Duodenal mucosa (tissue), 2 donors: ENCODE data around the gene TSC22D2.

Experiments used
- H3K27ac ChIP-seq: one replicate; pipeline ENCODE4 v1.7.0; 2013; ENCODE audit warnings: low read depth, low read length
- H3K27me3 ChIP-seq, 2 donors: one replicate each; pipeline ENCODE4 v1.7.0; 2013; ENCODE audit warnings: low read length in 2 of 2, control low read depth in 1 of 2; ENCODE audit not compliant: insufficient read depth in 2 of 2, control insufficient read depth in 1 of 2
- H3K36me3 ChIP-seq, 2 donors: one replicate each; pipeline ENCODE4 v1.7.0; 2013; ENCODE audit warnings: low read length in 2 of 2, control low read depth in 1 of 2; ENCODE audit not compliant: insufficient read depth in 2 of 2, control insufficient read depth in 1 of 2
- H3K4me1 ChIP-seq, 2 donors: one replicate each; pipeline ENCODE4 v1.7.0; 2013; ENCODE audit warnings: low read length in 2 of 2, control low read depth in 1 of 2; ENCODE audit not compliant: insufficient read depth in 2 of 2, control insufficient read depth in 1 of 2
- H3K4me3 ChIP-seq, 2 donors: one replicate each; pipeline ENCODE4 v1.7.0; 2013; ENCODE audit warnings: low read length in 2 of 2, low read depth in 1 of 2
- H3K9ac ChIP-seq, 2 donors: one replicate each; pipeline ENCODE4 v1.7.0; 2013; ENCODE audit warnings: low read length in 2 of 2, low read depth in 1 of 2
- H3K9me3 ChIP-seq, 2 donors: one replicate each; pipeline ENCODE4 v1.7.0; 2013; ENCODE audit warnings: low read length in 2 of 2, control low read depth in 1 of 2; ENCODE audit not compliant: control insufficient read depth in 1 of 2

The TSC22D2 gene

GRCh38 chr3:150408221-150409124 is at the start of gene TSC22D2:
Gene TSC22D2, plus strand, starts transcription at chr3:150408298. Its CDS starts 1,053 bp downstream, at chr3:150409351.
- Histone ChIP-seq H3K4me1 (peaks cover 8 to 9% of the 10 kb centered on the region in 2 donors), H3K27ac (peak within 1 kb of the TSS; percentile 100), H3K36me3 (no peaks in the 10 kb centered on the region), H3K9me3 (no peaks in the 10 kb centered on the region), H3K9ac (peak within 1 kb of the TSS; percentile 99 to 100), H3K27me3 (no peaks in the 10 kb centered on the region), H3K4me3 (peak within 1 kb of the TSS; percentile 94 to 99)

DNA sequence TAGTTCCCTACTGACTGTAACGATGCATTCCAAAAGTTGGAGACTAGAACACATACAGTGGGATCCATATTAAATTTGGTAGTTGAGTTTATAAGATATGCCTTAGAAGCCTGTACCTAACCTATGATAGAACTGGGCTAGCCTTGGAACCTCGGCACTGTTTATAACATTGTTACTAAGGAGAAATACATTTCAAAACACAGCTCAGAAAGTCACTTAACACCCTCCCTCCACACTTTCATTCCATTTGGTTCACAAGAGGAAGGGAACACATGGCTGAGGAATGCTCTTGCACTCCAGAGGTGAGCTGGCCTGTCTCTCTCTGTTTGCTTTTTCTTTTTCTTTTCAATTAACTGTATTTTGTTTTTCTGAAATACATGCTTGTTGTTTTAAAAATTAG is 48.7 kb upstream of the TSC22D2 start:
- Histone ChIP-seq H3K9me3 (no peaks in the 10 kb centered on the region), H3K4me1 (no peaks in the 10 kb centered on the region), H3K9ac (no peak overlapping the region), H3K27me3 (no peaks in the 10 kb centered on the region), H3K27ac (no peak overlapping the region), H3K36me3 (no peaks in the 10 kb centered on the region), H3K4me3 (no peak overlapping the region)

- no peak overlapping the region for H3K9ac ChIP-seq
- no peaks in the 10 kb centered on the region for H3K4me1 ChIP-seq
- no peaks in the 10 kb centered on the region for H3K9me3 ChIP-seq
- H3K27me3 ChIP-seq: no peaks in the 10 kb centered on the region
- H3K4me3 ChIP-seq: no peak overlapping the region
- H3K27ac ChIP-seq: no peak overlapping the region
- H3K36me3 ChIP-seq: no peaks in the 10 kb centered on the region
These were observed 47.1 kb upstream of the TSC22D2 start for GRCh38 chr3:150360966-150361365.

GRCh38 chr3:150362515-150363302 is 45.4 kb upstream of the TSC22D2 start:
- no peaks in the 10 kb centered on the region for H3K9me3 ChIP-seq
- no peaks in the 10 kb centered on the region for H3K4me1 ChIP-seq
- no peak overlapping the region for H3K4me3 ChIP-seq
- no peaks in the 10 kb centered on the region for H3K36me3 ChIP-seq
- no peak overlapping the region for H3K27ac ChIP-seq
- H3K9ac ChIP-seq: no peak overlapping the region
- H3K27me3 ChIP-seq: no peaks in the 10 kb centered on the region

DNA sequence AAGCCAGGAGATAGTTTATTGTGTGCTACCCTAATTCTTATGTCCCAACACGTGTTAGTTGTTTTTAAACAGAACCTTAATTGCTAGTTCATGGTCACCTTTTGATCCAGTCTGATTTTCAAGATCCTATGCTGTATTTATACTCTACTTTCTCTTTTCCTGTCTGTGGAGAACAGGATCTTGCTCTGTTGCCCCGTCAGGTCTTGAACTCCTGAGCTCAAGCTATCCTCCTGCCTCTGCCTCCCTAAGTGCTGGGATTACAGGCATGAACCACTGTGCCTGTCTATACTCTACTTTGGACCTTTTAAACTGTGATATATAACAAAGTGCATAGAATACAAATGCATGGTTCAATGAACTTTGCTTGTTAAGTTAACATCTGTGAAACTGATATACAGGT is 44.7 kb upstream of the TSC22D2 start:
- H3K9me3 ChIP-seq: no peaks in the 10 kb centered on the region
- no peak overlapping the region for H3K27ac ChIP-seq
- H3K9ac ChIP-seq: no peak overlapping the region
- no peaks in the 10 kb centered on the region for H3K36me3 ChIP-seq
- H3K27me3 ChIP-seq: no peaks in the 10 kb centered on the region
- H3K4me3 ChIP-seq: no peak overlapping the region
- no peaks in the 10 kb centered on the region for H3K4me1 ChIP-seq

- H3K36me3 ChIP-seq: no peaks in the 10 kb centered on the region
- no peak overlapping the region for H3K27ac ChIP-seq
- H3K9me3 ChIP-seq: no peaks in the 10 kb centered on the region
- no peaks in the 10 kb centered on the region for H3K4me1 ChIP-seq
- no peaks in the 10 kb centered on the region for H3K27me3 ChIP-seq
- H3K4me3 ChIP-seq: no peak overlapping the region
- no peak overlapping the region for H3K9ac ChIP-seq
These were observed 42.9 kb upstream of the TSC22D2 start for GRCh38 chr3:150365132-150365604.

DNA sequence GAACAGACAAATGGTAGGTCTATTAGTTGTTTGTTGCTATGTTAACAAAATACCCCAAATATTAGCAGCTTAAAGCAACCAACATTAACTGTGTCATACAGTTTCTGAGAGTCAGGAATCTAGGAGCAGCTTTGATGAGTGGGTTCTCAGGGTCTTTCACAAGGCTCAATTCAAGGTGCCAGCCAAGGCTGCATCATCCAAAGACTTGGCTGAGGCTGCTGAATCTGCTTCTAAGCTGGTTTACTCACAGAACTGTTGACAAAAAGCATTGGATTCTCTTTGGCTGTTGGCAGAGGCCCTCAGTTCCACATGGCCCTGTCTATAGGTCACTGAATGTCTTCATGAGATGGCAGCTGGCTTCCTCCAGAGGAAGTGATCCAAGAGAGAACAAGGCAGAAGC is 40.3 kb upstream of the TSC22D2 start:
- H3K4me1 ChIP-seq: no peaks in the 10 kb centered on the region
- no peak overlapping the region for H3K9ac ChIP-seq
- no peak overlapping the region for H3K4me3 ChIP-seq
- no peak overlapping the region for H3K27ac ChIP-seq
- no peaks in the 10 kb centered on the region for H3K36me3 ChIP-seq
- H3K9me3 ChIP-seq: no peaks in the 10 kb centered on the region
- no peaks in the 10 kb centered on the region for H3K27me3 ChIP-seq

DNA sequence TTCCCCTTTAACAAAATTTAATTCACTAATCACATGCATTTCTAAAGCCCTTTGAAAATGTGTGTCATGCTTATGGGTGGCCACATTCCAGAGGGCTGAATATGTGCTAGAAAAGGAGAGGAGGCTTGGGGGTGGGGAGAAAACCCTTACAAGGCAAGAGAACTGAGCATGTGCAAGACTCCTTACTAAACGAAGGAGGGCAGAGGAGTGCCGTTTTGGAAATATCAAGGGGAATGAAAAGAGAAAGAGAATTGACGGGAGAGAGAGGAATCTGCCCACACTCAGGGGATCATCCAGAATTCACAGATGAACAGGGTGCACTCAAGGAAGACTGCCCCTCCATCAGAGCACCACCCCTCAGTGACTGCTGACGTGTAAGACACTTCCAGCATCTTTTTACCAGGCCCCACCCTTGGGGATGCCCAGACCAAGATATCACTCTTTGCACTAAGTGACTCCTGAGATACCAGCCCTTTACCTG is 37.9 kb upstream of the TSC22D2 start:
- no peak overlapping the region for H3K9ac ChIP-seq
- H3K27me3 ChIP-seq: no peaks in the 10 kb centered on the region
- no peaks in the 10 kb centered on the region for H3K36me3 ChIP-seq
- H3K4me1 ChIP-seq: no peaks in the 10 kb centered on the region
- no peak overlapping the region for H3K27ac ChIP-seq
- H3K4me3 ChIP-seq: peak overlapping the region; percentile 3 to 13
- no peaks in the 10 kb centered on the region for H3K9me3 ChIP-seq

DNA sequence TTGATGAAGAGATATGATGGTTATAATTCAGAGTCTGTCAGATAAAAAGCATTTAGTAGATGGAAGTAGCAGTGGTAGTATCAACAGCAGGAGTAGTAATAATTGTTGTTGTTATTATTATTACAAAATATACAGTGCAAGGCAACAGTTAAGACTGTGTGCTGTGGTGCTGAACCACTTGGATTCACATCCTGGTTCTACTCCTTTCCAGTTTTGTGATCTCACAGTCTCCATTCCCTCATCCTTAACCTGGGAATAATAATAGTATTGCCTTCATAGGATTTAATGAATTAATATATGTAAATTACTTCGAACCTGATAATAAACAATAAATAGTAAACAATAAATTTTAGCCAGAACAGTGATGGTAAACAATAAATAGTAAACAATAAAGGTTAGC is 37.1 kb upstream of the TSC22D2 start:
- H3K4me1 ChIP-seq: no peaks in the 10 kb centered on the region
- no peaks in the 10 kb centered on the region for H3K27me3 ChIP-seq
- no peak overlapping the region for H3K27ac ChIP-seq
- no peaks in the 10 kb centered on the region for H3K9me3 ChIP-seq
- H3K4me3 ChIP-seq: peak overlapping the region in 1 of 2 donors; percentile 61
- no peaks in the 10 kb centered on the region for H3K36me3 ChIP-seq
- peak overlapping the region; percentile 58 to 70 for H3K9ac ChIP-seq

- Histone ChIP-seq H3K4me3 (peak overlapping the region; percentile 61 to 67), H3K4me1 (no peaks in the 10 kb centered on the region), H3K36me3 (no peaks in the 10 kb centered on the region), H3K9ac (peak overlapping the region; percentile 58 to 70), H3K9me3 (no peaks in the 10 kb centered on the region), H3K27ac (peak overlapping the region; percentile 50), H3K27me3 (no peaks in the 10 kb centered on the region)
These were observed 36.3 kb upstream of the TSC22D2 start for GRCh38 chr3:150371741-150372254.
